ENCODE measurements around the gene WNT1.

DNA sequence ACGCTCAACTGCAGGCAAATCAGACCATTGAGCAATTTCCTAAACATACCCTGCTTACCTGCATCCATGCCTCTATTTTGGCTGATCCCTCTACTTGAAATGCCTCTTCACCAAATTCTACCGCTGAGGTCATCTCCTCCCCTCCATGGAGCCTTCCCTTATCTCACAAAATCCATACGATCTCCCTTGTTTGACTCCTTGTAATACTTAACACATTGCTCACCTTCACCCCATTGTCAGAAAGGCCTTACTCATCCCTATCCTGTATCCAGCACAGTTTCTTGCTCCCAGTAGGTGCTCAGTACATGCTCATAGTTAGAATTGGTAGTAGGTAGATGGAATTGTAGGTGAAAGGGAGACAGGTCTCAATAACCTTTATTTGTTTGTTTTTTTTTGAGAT, 15.7 kb downstream of the WNT1 start:
- TF ChIP-seq, protein P1, sequence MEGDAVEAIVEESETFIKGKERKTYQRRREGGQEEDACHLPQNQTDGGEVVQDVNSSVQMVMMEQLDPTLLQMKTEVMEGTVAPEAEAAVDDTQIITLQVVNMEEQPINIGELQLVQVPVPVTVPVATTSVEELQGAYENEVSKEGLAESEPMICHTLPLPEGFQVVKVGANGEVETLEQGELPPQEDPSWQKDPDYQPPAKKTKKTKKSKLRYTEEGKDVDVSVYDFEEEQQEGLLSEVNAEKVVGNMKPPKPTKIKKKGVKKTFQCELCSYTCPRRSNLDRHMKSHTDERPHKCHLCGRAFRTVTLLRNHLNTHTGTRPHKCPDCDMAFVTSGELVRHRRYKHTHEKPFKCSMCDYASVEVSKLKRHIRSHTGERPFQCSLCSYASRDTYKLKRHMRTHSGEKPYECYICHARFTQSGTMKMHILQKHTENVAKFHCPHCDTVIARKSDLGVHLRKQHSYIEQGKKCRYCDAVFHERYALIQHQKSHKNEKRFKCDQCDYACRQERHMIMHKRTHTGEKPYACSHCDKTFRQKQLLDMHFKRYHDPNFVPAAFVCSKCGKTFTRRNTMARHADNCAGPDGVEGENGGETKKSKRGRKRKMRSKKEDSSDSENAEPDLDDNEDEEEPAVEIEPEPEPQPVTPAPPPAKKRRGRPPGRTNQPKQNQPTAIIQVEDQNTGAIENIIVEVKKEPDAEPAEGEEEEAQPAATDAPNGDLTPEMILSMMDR (IDR thresholded peaks at IDR 0.05 in 4 of 5, conservative IDR thresholded peaks at IDR 0.05 in 1 of 5): no peak
- TF ChIP-seq POLR2A (IDR thresholded peaks at IDR 0.05): no peak
